RWPE1 (cell line): ENCODE data around the gene DNASE2B.

Experiments used
- CTCF ChIA-PET: fragments of 350-600 bp; sonication (Branson Sonifier 250); formaldehyde crosslinking; extraction: SDS; loops from one replicate; lab custom pipeline; 2021; lab: Yijun Ruan, JAX
- POLR2A ChIA-PET: fragments of 400-600 bp; formaldehyde crosslinking; extraction: SDS; loops from one replicate; lab custom pipeline; 2020; ENCODE audit warnings: antibody characterized with exemption; ENCODE audit not compliant: low non-redundant PET; lab: Yijun Ruan, JAX
- DNase-seq: peaks from one replicate; pipeline ENCODE4 v3.0.0; 2012; ENCODE audit warnings: low spot score
- H3K27ac ChIP-seq: fragments of 450-650 bp; 2 replicates; pipeline ENCODE4 v1.5.1; 2017
- CTCF ChIP-seq: fragments of 450-650 bp; conservative IDR thresholded peaks from 2 replicates; pipeline ENCODE4 v1.5.1; 2017; ENCODE audit warnings: low read depth, mild to moderate bottlenecking

The DNASE2B gene

GRCh38 chr1:84373436-84374141 lies 24.7 kb upstream of the DNASE2B start:
- ChIA-PET CTCF (interaction anchor here (0.7 kb wide), 1 partner anchor 69 kb away, joined by 4 read pairs; no protein-coding TSS in a partner anchor), POLR2A (no interaction called here)
- TF ChIP-seq CTCF: no peak
- H3K27ac ChIP-seq: no peak overlapping the region
- DNase-seq: no peak

GRCh38 chr1:84374991-84375696 lies 23.1 kb upstream of the DNASE2B start:
- no peak overlapping the region for H3K27ac ChIP-seq
- ChIA-PET POLR2A (no interaction called here), CTCF (no interaction called here)
- TF ChIP-seq CTCF: no peak
- no peak for DNase-seq

- ChIA-PET POLR2A (no interaction called here), CTCF (interaction anchor here (0.5 kb wide), 1 partner anchor 57 kb away, joined by 4 read pairs; no protein-coding TSS in a partner anchor)
- no peak overlapping the region for H3K27ac ChIP-seq
- TF ChIP-seq CTCF: no peak
- DNase-seq: no peak
These were observed 22.0 kb upstream of the DNASE2B start for GRCh38 chr1:84376000-84376910.

- TF ChIP-seq CTCF: no peak
- ChIA-PET CTCF (no interaction called here), POLR2A (no interaction called here)
- H3K27ac ChIP-seq: no peak overlapping the region
- no peak for DNase-seq
These were observed 20.7 kb upstream of the DNASE2B start for GRCh38 chr1:84377480-84378095.

GRCh38 chr1:84379138-84379916 lies 19.0 kb upstream of the DNASE2B start:
- POLR2A ChIA-PET: no interaction called here
- CTCF ChIA-PET: no interaction called here
- no peak for DNase-seq
- no peak overlapping the region for H3K27ac ChIP-seq
- no peak for TF ChIP-seq CTCF
